Heart left ventricle (tissue), 16 donors: Measurements from ENCODE around the gene NRP1. TPM values are rescaled to one million over a fixed set of nuclear protein-coding genes. Genes with fewer than 3 reads are reported as not detected.

Experiments used
- ATAC-seq, 4 donors: fragments of 200-7000 bp; cut with Tn5 transposase; one replicate each; pipeline ENCODE4 v1.9.1; 2020 to 2022; ENCODE audit warnings: moderate library complexity in 4 of 4, mild to moderate bottlenecking in 3 of 4, moderate number of reproducible peaks in 1 of 4
- DNase-seq, 5 donors: peaks; one replicate each; pipeline ENCODE4 v3.0.0-alpha.2; 2020
- H3K27ac ChIP-seq, 12 donors: fragments of 200-600 bp; sonication (generic) in 4 of 12; one replicate each; pipeline versions ENCODE4 v1.5.0 to v1.8.0; 2016 to 2022; ENCODE audit warnings: mild to moderate bottlenecking in 2 of 12
- H3K27me3 ChIP-seq, 9 donors: fragments of 200-600 bp; sonication (generic) in 2 of 9; one replicate each; pipeline versions ENCODE4 v1.5.1 to v1.8.0; 2016 to 2022; ENCODE audit warnings: mild to moderate bottlenecking in 3 of 9
- H3K36me3 ChIP-seq, 9 donors: fragments of 200-600 bp; sonication (generic) in 2 of 9; one replicate each; pipeline versions ENCODE4 v1.5.0 to v1.8.0; 2018 to 2022; ENCODE audit warnings: mild to moderate bottlenecking in 2 of 9
- H3K4me1 ChIP-seq, 12 donors: fragments of 200-600 bp; sonication (generic) in 4 of 12; one replicate each; pipeline versions ENCODE4 v1.5.0 to v1.8.0; 2016 to 2022; ENCODE audit warnings: mild to moderate bottlenecking in 3 of 12
- H3K4me3 ChIP-seq, 12 donors: fragments of 200-600 bp; sonication (generic) in 4 of 12; one replicate each; pipeline versions ENCODE4 v1.5.0 to v1.8.0; 2017 to 2022; ENCODE audit warnings: mild to moderate bottlenecking in 9 of 12, moderate library complexity in 4 of 12
- H3K9me3 ChIP-seq, 12 donors: fragments of 200-600 bp; sonication (generic) in 4 of 12; one replicate each; pipeline versions ENCODE4 v1.5.0 to v1.8.0; 2016 to 2022; ENCODE audit warnings: mild to moderate bottlenecking in 1 of 12
- POLR2A ChIP-seq, 2 donors: fragments of 450-650 bp; IDR thresholded peaks; one replicate each; pipeline ENCODE4 v1.6.1; 2017; ENCODE audit warnings: antibody characterized with exemption in 2 of 2, mild to moderate bottlenecking in 2 of 2, moderate library complexity in 2 of 2
- WGBS, 4 donors: extraction: QIAGEN DNeasy Blood & Tissue Kit in 2 of 4; methylation state at CpG; one replicate each; pipeline versions ENCODE4 v1.1.5 to v1.1.7; 2013 to 2018; 5-methylcytosine and 5-hydroxymethylcytosine counted together
- intact Hi-C, 10 donors: fragments of 100-400 bp; cut with DNase I; formaldehyde crosslinking; loops; one replicate each; pipeline versions ENCODE4 v1.11.1 to v1.14.2; 2022
- polyA plus RNA-seq, 2 donors: library from polyadenylated mRNA; stranded (reverse); fragments of 200-250 nt; gene quantifications; one replicate each; pipeline ENCODE4 v1.2.3, GENCODE V29; 2013
- total RNA-seq, 9 donors: library from RNA; depleted of rRNA in 2 of 9; stranded (reverse); fragments of >200 nt in 2 of 9; fragmentation: NEBNext Ultra II Directional in 3 of 9; extraction: Animal tissue kit (Norgen Biotek cat#: 25700) in 3 of 9; gene quantifications; one replicate each; pipeline versions ENCODE4 v1.1.0 to v1.2.4, GENCODE V29; 2016 to 2023
- TF ChIP-seq, protein P1 (sequence below), 12 donors: fragments of 200-600 bp; sonication (generic) in 4 of 12; IDR thresholded peaks; one replicate each; pipeline versions ENCODE4 v1.5.0 to v1.8.0; 2018 to 2022; ENCODE audit warnings: antibody characterized with exemption in 12 of 12, mild to moderate bottlenecking in 5 of 12
- donor health status: ischemic (EF 13 %, LVEDD 7.1; RV severe dilation, severe dysfunction).
- donor health status: healthy with polysubstance abuse.
- donor health status: DM: no; HTN: yes; CAD: no.
- donor health status: DM: no; HTN: no; CAD: no.
- donor health status: ischemic (EF 25% LVEDD 6.9; RV normal size, moderate dysfunction).
- donor health status: ischemic (EF 25% LVEDD 5.7; RV mildly dilated, moderate dysfunction).
- donor health status: healthy.
- donor health status: DM: yes; HTN: yes; CAD: no.
- donor health status: ischemic (EF 35%, LVEDD 5.7; RV mildly dilated, moderate dysfunction).
- donor health status: nonischemic (EF 11% LVEDD 7.7; RV severe dilation, severe dysfunction).
- donor health status: DM: yes; HTN: yes; CAD: no.
- donor health status: PGD.
- donor health status: ischemic (EF 29% LVEDD 5.4; RV normal size, mild dysfunction).
- donor health status: nonischemic (EF 23%, LVEDD 6.1; RV moderate dilation, normal function).

Gene NRP1
- total and polyA plus RNA-seq, 11 donors: 47.1 to 279 (median 152) TPM

DNA sequence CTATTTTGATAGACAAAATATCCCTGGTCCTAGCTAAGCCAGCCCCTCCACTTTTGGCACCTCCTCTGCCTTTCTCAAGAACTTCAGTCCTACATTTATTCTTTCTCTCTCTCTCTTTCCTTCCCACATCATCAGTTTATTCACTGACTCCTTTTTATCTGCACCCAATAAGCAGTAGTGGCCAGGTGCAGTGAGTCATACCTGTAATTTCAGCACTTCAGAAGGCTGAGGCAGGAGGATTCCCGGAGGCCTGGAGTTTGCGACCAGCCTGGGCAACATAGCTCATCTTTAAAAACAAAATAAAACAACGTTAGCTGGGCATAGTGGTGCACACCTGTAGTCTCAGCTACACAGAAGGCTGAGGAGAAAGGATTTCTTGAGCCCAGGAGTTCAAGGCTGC lies 19.4 kb upstream of the NRP1 start:
- Histone ChIP-seq H3K4me1 (peaks cover 0 to 21% (median 0%) of the 10 kb centered on the region in 12 donors), H3K27ac (no peak overlapping the region), H3K27me3 (no peaks in the 10 kb centered on the region), H3K9me3 (peaks cover 0 to 7% (median 0%) of the 10 kb centered on the region in 12 donors), H3K36me3 (no peaks in the 10 kb centered on the region), H3K4me3 (no peak overlapping the region)
- TF ChIP-seq POLR2A (IDR thresholded peaks at IDR 0.05): no peak
- TF ChIP-seq, protein P1, sequence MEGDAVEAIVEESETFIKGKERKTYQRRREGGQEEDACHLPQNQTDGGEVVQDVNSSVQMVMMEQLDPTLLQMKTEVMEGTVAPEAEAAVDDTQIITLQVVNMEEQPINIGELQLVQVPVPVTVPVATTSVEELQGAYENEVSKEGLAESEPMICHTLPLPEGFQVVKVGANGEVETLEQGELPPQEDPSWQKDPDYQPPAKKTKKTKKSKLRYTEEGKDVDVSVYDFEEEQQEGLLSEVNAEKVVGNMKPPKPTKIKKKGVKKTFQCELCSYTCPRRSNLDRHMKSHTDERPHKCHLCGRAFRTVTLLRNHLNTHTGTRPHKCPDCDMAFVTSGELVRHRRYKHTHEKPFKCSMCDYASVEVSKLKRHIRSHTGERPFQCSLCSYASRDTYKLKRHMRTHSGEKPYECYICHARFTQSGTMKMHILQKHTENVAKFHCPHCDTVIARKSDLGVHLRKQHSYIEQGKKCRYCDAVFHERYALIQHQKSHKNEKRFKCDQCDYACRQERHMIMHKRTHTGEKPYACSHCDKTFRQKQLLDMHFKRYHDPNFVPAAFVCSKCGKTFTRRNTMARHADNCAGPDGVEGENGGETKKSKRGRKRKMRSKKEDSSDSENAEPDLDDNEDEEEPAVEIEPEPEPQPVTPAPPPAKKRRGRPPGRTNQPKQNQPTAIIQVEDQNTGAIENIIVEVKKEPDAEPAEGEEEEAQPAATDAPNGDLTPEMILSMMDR (IDR thresholded peaks at IDR 0.05): no peak
- no peak for ATAC-seq
- intact Hi-C loops: no loop called here
- no peak for DNase-seq
- WGBS, 4 donors: 90 to 98% (median 94%) methylated on average over 3 of the region's 3 CpGs

DNA sequence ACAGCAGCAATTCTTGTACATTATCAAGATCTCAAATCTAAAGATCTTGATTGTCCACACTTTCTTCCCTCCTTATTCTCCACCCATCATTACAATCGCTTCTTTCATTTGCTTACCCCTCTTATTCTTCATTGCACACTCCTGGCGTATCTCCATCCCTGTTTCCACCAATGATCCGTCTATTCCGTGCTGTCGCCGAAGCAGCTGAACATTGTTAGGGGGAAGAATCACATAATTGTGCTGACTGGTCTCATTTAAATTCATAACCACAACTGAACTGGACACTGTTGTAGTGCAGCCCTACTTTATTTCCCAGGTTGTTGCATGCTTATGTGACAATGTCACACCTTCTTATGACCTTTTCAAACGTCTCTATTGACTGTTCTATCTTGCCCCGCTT lies 18.9 kb upstream of the NRP1 start:
- ATAC-seq (no peak), DNase-seq (no peak)
- Histone ChIP-seq H3K9me3 (peaks cover 0 to 7% (median 0%) of the 10 kb centered on the region in 12 donors), H3K27ac (no peak overlapping the region), H3K27me3 (no peaks in the 10 kb centered on the region), H3K4me3 (no peak overlapping the region), H3K36me3 (no peaks in the 10 kb centered on the region), H3K4me1 (peaks cover 0 to 26% (median 0%) of the 10 kb centered on the region in 12 donors)
- WGBS, 4 donors: 82 to 85% (median 83%) methylated on average over 8 of the region's 8 CpGs
- intact Hi-C loops: no loop called here
- TF ChIP-seq, protein P1 (IDR thresholded peaks at IDR 0.05): no peak

DNA sequence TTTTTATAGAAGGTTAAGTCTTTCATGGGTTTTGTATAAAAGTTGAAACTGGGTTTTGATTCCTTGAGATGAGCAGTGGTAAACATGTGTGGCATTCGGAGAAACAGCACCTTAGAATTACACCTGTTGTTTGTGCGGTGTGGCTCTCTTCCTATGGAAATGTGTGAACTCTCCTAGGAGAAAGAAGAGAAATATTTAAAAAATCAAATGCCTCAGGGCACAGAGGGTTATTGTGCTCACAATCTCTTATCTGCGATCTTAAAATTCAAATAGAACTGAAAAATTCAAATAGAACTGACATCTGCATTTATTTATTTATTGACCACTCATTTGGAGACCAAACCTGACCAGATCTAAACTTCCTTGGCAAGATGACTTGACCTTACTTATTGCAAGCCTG lies 18.1 kb upstream of the NRP1 start:
- Histone ChIP-seq H3K27me3 (no peaks in the 10 kb centered on the region), H3K27ac (no peak overlapping the region), H3K4me3 (no peak overlapping the region), H3K4me1 (peaks cover 0 to 33% (median under 1%) of the 10 kb centered on the region in 12 donors), H3K36me3 (no peaks in the 10 kb centered on the region), H3K9me3 (peaks cover 0 to 7% (median 0%) of the 10 kb centered on the region in 12 donors)
- WGBS, 4 donors: 96 to 98% (median 98%) methylated on average over 3 of the region's 3 CpGs
- no peak for TF ChIP-seq POLR2A (IDR thresholded peaks at IDR 0.05)
- TF ChIP-seq, protein P1 (IDR thresholded peaks at IDR 0.05): no peak
- DNase-seq (no peak), ATAC-seq (no peak)
- intact Hi-C loops: no loop called here

DNA sequence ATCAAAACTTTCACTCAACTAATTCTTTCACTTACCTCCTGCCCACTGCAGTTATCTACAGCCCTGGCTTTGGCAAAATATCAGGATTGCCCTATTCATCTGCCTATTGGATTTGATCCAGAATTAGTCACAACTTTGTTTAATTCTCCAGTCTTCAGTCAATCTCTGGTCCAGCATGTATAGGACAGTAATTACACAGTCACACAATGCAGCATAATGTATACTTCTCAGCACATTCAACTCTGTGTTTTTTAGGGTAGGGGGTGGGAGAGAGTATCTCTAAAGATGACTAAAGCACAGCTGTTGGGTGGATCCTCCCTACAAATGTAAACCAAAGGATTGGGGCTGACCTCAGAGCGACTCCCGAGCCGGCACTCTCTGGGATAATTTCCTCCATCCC lies 17.7 kb upstream of the NRP1 start:
- peaks cover 0 to 37% (median 5%) of the 10 kb centered on the region in 12 donors for H3K4me1 ChIP-seq
- TF ChIP-seq POLR2A (IDR thresholded peaks at IDR 0.05): no peak
- TF ChIP-seq, protein P1 (IDR thresholded peaks at IDR 0.05): no peak
- DNase-seq: no peak
- H3K27me3 ChIP-seq: no peaks in the 10 kb centered on the region
- WGBS, 4 donors: 75 to 82% (median 77%) methylated on average over 3 of the region's 3 CpGs
- no peak overlapping the region for H3K27ac ChIP-seq
- intact Hi-C loops: no loop called here
- ATAC-seq: no peak
- H3K9me3 ChIP-seq: peaks cover 0 to 7% (median 0%) of the 10 kb centered on the region in 12 donors
- no peaks in the 10 kb centered on the region for H3K36me3 ChIP-seq
- no peak overlapping the region for H3K4me3 ChIP-seq
